ENCODE data around the gene RBP5. TPM values are rescaled to one million over a fixed set of nuclear protein-coding genes. Genes with fewer than 3 reads are reported as not detected.

Gene RBP5
- total and polyA plus RNA-seq, 8 donors: 1.2 to 26.5 (median 20.2) TPM

DNA sequence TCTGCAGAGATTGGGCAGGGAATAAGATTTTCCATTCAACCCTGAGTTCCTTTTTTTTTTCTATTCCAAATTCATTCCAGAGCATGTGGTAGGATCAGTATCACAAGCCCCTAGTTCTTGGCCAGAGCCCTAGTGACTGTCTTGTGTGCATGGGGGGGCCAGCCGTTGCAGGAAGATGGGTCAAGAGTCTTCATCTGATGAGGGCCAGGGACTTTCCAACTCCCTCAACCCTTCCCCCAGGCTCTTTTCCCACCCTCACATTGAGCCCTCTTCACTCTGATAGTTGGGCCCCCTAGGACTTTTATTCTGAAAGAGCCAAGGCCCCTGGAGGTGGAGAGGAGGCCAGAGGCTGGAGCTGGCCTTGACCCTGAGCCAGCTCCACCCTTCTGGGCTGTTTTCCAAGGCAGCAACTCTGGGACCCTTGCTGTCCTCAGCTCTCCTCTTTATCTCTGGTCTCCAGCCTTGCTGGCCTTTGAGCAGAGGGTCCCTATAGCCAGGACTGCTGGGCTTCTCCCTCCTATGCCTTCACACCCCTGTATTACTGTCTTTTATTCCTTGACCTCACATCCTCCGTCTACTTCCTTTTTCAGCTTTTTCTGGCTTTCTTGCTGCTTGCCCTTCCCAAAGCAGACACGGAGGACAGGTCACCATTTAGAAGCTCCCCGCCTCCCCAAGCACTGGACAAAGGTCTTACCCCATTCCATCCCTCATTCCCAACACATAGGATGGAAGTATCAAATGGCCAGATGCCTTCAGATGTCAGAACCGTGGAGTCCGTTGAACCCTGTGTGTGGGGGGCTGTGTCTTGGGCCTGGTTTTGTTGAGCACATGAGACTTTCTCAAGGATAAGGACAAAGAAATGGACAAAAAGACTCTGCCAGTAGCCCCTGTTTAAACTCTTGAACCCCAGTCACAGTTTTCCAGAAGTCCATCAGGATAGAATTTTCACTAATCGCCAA is 5.6 kb downstream of the RBP5 start:
- TF ChIP-seq CTCF (IDR thresholded peaks at IDR 0.05): no peak

DNA sequence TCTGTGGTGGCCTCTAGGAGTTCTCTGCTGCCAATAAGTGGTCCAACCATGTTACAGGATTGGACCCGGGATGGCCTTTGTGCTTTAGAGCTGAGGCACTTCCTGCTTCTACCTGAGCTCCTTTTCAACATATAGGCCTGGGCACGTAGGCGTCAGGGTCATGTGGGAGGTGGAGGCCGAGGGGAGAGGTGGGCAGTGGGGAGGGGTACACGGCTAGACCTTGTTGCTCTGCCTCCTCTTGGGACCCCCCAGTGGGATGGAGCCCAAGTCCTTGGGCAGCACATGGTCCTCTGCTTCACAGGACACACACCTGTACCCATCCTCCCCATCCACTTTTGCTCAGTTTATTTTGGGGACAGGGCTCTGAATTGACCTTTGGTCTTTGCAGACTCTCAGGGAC is 7.4 kb downstream of the RBP5 start:
- H3K36me3 ChIP-seq: peaks cover 0 to 6% of the 10 kb centered on the region in 2 donors
- no peak for DNase-seq
- no peak overlapping the region for H3K4me3 ChIP-seq
- H3K27me3 ChIP-seq: no peaks in the 10 kb centered on the region
- intact Hi-C loops (cut with DNase I): no loop called here
- peaks cover 0 to 12% of the 10 kb centered on the region in 2 donors for H3K4me1 ChIP-seq
- ATAC-seq: no peak
- H3K27ac ChIP-seq: no peak overlapping the region
- TF ChIP-seq CTCF (IDR thresholded peaks at IDR 0.05): no peak
- no peaks in the 10 kb centered on the region for H3K9me3 ChIP-seq

More for the DNA sequence above, 5.6 kb downstream of the RBP5 start:
- Histone ChIP-seq H3K27ac (no peak overlapping the region), H3K27me3 (no peaks in the 10 kb centered on the region), H3K36me3 (peaks cover 0 to 2% of the 10 kb centered on the region in 2 donors), H3K4me1 (peaks cover 0 to 12% of the 10 kb centered on the region in 2 donors), H3K4me3 (no peak overlapping the region), H3K9me3 (no peaks in the 10 kb centered on the region)
- intact Hi-C loops (cut with DNase I): no loop called here
- no peak for DNase-seq
- ATAC-seq: peak; percentile 17

DNA sequence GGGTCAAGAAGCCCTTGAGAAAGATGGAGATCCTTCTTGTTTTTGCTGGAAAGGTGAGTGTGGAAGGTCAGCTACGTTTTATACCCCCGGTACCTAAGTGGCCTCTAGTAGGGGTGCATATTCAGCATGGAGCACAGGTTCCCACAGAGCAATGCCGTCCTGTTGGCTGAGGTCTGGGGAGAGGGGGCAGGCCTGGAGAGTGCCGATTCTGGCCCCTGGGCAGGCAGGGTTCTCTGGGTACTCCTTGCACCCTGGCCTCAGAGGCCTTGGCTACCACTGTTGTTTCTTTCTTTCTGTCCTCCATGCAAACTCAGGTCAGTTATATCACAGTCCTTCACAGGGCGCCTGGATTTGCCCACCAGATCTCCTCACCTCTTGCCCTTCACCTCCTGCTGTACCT is 8.5 kb downstream of the RBP5 start:
- Histone ChIP-seq H3K27ac (no peak overlapping the region), H3K4me3 (no peak overlapping the region), H3K27me3 (no peaks in the 10 kb centered on the region), H3K4me1 (peaks cover 0 to 12% of the 10 kb centered on the region in 2 donors), H3K36me3 (peaks cover 0 to 17% of the 10 kb centered on the region in 2 donors), H3K9me3 (no peaks in the 10 kb centered on the region)
- no peak for ATAC-seq
- no peak for DNase-seq
- no peak for TF ChIP-seq CTCF (IDR thresholded peaks at IDR 0.05)
- intact Hi-C loops (cut with DNase I): no loop called here

- Histone ChIP-seq H3K27me3 (no peaks in the 10 kb centered on the region), H3K4me1 (peaks cover 0 to 12% of the 10 kb centered on the region in 2 donors), H3K36me3 (peaks cover 0 to 17% of the 10 kb centered on the region in 2 donors), H3K27ac (no peak overlapping the region), H3K4me3 (no peak overlapping the region), H3K9me3 (no peaks in the 10 kb centered on the region)
- DNase-seq (no peak), ATAC-seq (no peak)
- no peak for TF ChIP-seq CTCF (IDR thresholded peaks at IDR 0.05)
- intact Hi-C loops (cut with DNase I): loop anchor here in 1 of 2 donors (10.0 kb wide), 1 partner anchor 164 kb away; the partner anchor contains the start of gene PTPN6
Measured at GRCh38 chr12:7118881-7119280, 9.8 kb downstream of the RBP5 start.

DNA sequence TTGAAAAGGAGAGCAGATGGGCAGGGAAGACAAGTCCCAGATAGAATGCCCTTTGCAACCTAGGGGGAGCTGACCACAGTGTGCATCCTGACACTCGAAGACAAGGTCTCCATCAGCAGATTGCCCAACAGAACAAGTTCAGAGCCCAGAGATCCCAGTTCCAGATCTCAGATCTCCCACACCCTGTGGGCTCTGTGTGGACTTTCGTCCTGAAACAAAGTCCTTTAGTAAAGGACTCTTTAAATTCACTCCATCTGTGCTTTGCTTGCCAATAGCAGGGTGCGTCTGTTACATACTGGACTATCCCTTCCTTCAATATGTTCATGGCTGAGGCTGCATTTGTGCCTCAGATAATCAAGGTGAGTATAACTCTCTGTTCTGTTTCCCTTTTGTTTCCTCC is 11.0 kb downstream of the RBP5 start:
- Histone ChIP-seq H3K27ac (no peak overlapping the region), H3K9me3 (no peaks in the 10 kb centered on the region), H3K36me3 (peaks cover 0 to 17% of the 10 kb centered on the region in 2 donors), H3K4me1 (peaks cover 0 to 11% of the 10 kb centered on the region in 2 donors), H3K4me3 (no peak overlapping the region), H3K27me3 (no peaks in the 10 kb centered on the region)
- no peak for DNase-seq
- intact Hi-C loops (cut with DNase I): loop anchor here in 1 of 2 donors (10.0 kb wide), 1 partner anchor 163 kb away; the partner anchor contains the start of gene PTPN6
- ATAC-seq: no peak
- no peak for TF ChIP-seq CTCF (IDR thresholded peaks at IDR 0.05)

Measured in left lung (tissue), 10 donors.